Activated CD4-positive, CD25-positive, alpha-beta regulatory T cell treated with anti-CD3 and anti-CD28 coated beads, Interleukin-2, amount 50 U/mL, for 24 hours (primary cell): Measurements from ENCODE around the gene MICU1.
"Not testable (repeated sequence)": the region's sequence is repeated elsewhere in the genome, so short reads cannot be mapped to it uniquely, and the experiment has no call there.

Experiments
- ATAC-seq, 2 donors: fragments of 150-1000 bp; cut with Tn5 transposase; one replicate each; pipeline ENCODE4 v1.10.0; 2021; ENCODE audit warnings: mild to moderate bottlenecking in 1 of 2, moderate library complexity in 1 of 2

The MICU1 gene

GRCh38 chr10:72550239-72550638 is 75.6 kb downstream of the MICU1 start:
- no peak for ATAC-seq

- ATAC-seq = no peak
Measured at GRCh38 chr10:72545546-72545945, 80.3 kb downstream of the MICU1 start.

GRCh38 chr10:72543855-72544254 is 82.0 kb downstream of the MICU1 start:
- ATAC-seq = not testable (repeated sequence)

- no peak for ATAC-seq
Measured at GRCh38 chr10:72542396-72542815, 83.5 kb downstream of the MICU1 start.

- ATAC-seq = no peak
Measured at GRCh38 chr10:72541337-72541736, 84.5 kb downstream of the MICU1 start.

- no peak for ATAC-seq
Measured at GRCh38 chr10:72540193-72540807, 85.6 kb downstream of the MICU1 start.

GRCh38 chr10:72539137-72539536 is 86.7 kb downstream of the MICU1 start:
- no peak for ATAC-seq

GRCh38 chr10:72525689-72526088 is 100.2 kb downstream of the MICU1 start:
- ATAC-seq = no peak

GRCh38 chr10:72525277-72525676 is 100.6 kb downstream of the MICU1 start:
- no peak for ATAC-seq

- no peak for ATAC-seq
Measured at GRCh38 chr10:72524489-72524888, 101.4 kb downstream of the MICU1 start.

- no peak for ATAC-seq
Measured at GRCh38 chr10:72523932-72524396, 101.9 kb downstream of the MICU1 start.

- ATAC-seq = no peak
Measured at GRCh38 chr10:72523062-72523461, 102.8 kb downstream of the MICU1 start.

- no peak for ATAC-seq
Measured at GRCh38 chr10:72517244-72517643, 108.6 kb downstream of the MICU1 start.

- no peak for ATAC-seq
Measured at GRCh38 chr10:72515455-72515854, 110.4 kb downstream of the MICU1 start.

- no peak for ATAC-seq
Measured at GRCh38 chr10:72513910-72514309, 112.0 kb downstream of the MICU1 start.

- no peak for ATAC-seq
Measured at GRCh38 chr10:72511459-72511858, 114.4 kb downstream of the MICU1 start.

- ATAC-seq = no peak
Measured at GRCh38 chr10:72509941-72510340, 115.9 kb downstream of the MICU1 start.

- ATAC-seq = no peak
Measured at GRCh38 chr10:72509206-72509799, 116.6 kb downstream of the MICU1 start.

GRCh38 chr10:72508033-72508432 is 117.8 kb downstream of the MICU1 start:
- ATAC-seq = no peak

- ATAC-seq = no peak
Measured at GRCh38 chr10:72506474-72506873, 119.4 kb downstream of the MICU1 start.

GRCh38 chr10:72505435-72505834 is 120.4 kb downstream of the MICU1 start:
- ATAC-seq = no peak

GRCh38 chr10:72503694-72504438 is 122.0 kb downstream of the MICU1 start:
- ATAC-seq = no peak

GRCh38 chr10:72503241-72503640 is 122.6 kb downstream of the MICU1 start:
- no peak for ATAC-seq

- no peak for ATAC-seq
Measured at GRCh38 chr10:72502581-72502980, 123.3 kb downstream of the MICU1 start.
